ENCODE results near the gene PTGIS.

DNA sequence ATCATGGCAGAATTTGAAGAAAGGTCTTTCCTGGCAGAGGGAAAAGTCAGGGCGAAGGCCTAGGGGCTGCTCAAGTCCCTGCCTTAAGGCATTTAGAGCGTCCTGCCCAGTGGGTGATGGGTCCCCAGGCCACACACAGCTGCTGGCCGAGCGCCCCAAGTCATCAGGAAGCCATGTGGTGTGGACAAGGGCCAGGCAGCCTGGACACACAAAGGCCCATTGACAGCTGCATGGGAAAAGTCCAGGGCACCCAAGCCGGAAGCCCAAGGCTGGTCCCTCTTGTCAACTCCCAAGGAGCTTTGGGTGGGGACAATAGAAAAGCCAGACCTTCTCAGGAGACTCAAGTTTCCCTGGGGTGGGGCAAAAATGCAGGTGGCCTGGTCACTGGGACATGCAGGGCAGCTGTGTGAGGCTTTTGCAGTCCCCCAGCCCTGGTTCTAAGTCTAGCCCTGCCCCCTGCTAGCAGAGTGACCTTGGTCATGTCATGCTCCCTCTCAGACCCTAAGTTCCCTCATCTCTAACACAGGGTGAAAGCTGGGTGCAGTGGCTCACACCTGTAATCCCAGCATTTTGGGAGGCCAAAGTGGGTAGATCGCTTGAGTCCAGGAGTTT lies 44.3 kb upstream of the PTGIS start:
- no peak for TF ChIP-seq POLR2AphosphoS5 (IDR thresholded peaks at IDR 0.05; ENCODE audit: low read depth, low read length)
- TF ChIP-seq POLR2A (IDR thresholded peaks at IDR 0.05; ENCODE audit: low read depth, low read length), result no peak
